AG04449 (cell line): ENCODE measurements around the gene NSMF.

Experiments
- CTCF ChIA-PET: fragments of 350-600 bp; formaldehyde crosslinking; extraction: SDS; loops from one replicate; lab custom pipeline; 2021; ENCODE audit warnings: antibody characterized with exemption; lab: Yijun Ruan, JAX
- POLR2A ChIA-PET: fragments of 400-600, 350-600 bp; formaldehyde crosslinking; extraction: SDS; loops from one replicate; lab custom pipeline; 2020; ENCODE audit warnings: antibody characterized with exemption, inconsistent platforms; lab: Yijun Ruan, JAX
- DNase-seq: peaks from one replicate; pipeline ENCODE4 v3.0.0-alpha.2; 2010; ENCODE audit warnings: low read depth, low spot score
- H3K4me3 ChIP-seq: 2 replicates; pipeline ENCODE4 v1.5.1; 2011; ENCODE audit warnings: low read depth, mild to moderate bottlenecking, control low read depth, low read length
- TF ChIP-seq, protein P1 (sequence below): IDR thresholded peaks from one replicate; pipeline ENCODE4 v1.5.1; 2011; ENCODE audit warnings: mild to moderate bottlenecking, moderate library complexity, low read length, control low read depth, inconsistent platforms; ENCODE audit not compliant: insufficient read depth; ENCODE audit errors: missing control alignments

Gene NSMF

DNA sequence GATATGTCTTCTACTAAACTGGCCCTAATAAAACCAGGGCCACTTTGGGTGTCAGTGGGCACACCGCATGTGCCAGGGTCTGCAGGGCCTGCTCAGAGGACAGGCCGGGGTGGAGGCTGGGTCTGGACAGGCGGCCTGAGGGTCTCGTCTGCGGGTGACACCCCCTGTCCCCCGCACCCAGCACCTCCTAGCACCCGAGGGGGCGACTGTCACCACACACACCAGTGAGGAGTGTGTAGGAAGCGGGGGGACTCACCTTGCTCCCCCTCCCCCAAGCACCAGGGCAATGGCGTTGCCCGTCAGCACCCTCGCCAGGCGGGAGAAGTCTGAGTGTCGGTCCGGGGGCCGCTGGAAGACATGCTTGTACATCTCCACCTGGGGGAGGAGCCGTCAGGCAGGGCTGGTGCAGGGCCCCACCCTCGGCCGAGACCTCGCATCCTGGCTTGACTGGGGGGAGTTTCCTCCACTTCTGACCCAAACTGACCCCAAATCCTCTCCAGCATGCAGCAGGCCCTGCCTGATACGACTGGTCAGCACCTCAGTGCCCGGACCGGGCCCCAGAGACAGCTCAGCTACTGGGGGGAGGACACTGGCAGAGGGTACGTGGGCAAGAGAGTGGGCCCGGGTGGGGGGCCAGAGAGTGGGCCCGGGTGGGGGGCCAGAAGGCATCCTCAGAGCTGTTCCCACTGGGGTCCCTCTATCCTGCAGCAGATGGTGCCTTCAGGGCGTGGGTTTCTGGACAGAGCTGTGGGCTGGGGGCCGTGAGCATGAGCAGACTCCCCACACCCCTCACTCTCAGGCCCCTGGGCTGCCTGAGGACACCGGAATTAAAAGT lies 18.9 kb upstream of the NSMF start:
- no peak for DNase-seq
- TF ChIP-seq, protein P1, sequence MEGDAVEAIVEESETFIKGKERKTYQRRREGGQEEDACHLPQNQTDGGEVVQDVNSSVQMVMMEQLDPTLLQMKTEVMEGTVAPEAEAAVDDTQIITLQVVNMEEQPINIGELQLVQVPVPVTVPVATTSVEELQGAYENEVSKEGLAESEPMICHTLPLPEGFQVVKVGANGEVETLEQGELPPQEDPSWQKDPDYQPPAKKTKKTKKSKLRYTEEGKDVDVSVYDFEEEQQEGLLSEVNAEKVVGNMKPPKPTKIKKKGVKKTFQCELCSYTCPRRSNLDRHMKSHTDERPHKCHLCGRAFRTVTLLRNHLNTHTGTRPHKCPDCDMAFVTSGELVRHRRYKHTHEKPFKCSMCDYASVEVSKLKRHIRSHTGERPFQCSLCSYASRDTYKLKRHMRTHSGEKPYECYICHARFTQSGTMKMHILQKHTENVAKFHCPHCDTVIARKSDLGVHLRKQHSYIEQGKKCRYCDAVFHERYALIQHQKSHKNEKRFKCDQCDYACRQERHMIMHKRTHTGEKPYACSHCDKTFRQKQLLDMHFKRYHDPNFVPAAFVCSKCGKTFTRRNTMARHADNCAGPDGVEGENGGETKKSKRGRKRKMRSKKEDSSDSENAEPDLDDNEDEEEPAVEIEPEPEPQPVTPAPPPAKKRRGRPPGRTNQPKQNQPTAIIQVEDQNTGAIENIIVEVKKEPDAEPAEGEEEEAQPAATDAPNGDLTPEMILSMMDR, result no peak
- ChIA-PET CTCF (no interaction called here), POLR2A (no interaction called here)
- H3K4me3 ChIP-seq, result no peak overlapping the region

- CTCF ChIA-PET, result no interaction called here
Observed at GRCh38 chr9:137476856-137477255, 17.7 kb upstream of the NSMF start.

DNA sequence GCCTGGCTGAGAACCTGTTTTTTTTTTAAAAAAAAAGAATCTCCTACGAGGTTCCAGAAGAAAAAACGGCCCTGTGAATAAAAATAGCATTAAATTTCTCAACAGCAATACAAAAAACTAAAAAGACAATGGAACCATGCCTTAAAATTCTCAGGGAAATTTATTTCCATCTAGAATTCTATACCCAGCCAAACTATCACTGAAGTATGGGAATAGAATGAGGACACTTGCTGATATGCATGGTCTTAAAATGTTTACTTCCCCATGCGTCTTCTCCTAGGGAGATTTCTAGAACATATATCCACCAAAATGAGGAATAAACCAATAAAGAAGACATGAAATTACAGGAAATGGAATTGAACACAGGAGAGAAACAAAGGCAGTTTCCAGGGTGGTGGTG lies 16.5 kb upstream of the NSMF start:
- ChIA-PET CTCF (interaction anchor here (1.4 kb wide), 1 partner anchor 53 kb away, joined by 3 read pairs; the partner anchor contains the start of genes EXD3 and NOXA1), POLR2A (no interaction called here)

More at GRCh38 chr9:137476856-137477255, 17.7 kb upstream of the NSMF start:
- POLR2A ChIA-PET, result no interaction called here
- DNase-seq, result no peak
- H3K4me3 ChIP-seq, result no peak overlapping the region
- TF ChIP-seq, protein P1, result no peak

DNA sequence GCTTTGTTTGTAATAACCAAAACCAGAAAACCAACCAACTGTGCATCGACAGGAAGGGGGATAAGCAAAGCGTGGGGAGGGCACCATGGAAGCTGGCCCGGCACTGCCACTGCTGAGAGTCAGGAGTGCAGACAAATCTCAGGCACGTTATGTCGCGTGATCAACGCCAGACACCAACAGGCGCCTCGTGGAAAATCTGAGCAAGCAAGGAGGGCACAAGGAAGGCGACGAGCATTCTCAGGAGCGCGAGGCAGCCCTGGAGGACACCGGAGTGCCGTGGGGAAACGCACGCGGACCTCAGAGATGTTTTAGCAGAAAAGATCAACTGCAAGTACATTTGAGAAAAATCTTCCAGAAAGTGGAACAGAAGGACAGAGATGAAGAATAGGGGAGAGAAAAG lies 15.1 kb upstream of the NSMF start:
- CTCF ChIA-PET, result interaction anchor here (1.4 to 1.5 kb wide), 2 partner anchors 12 to 52 kb away, joined by 3 read pairs; partner anchors contain the start of genes EXD3 and NOXA1
- no peak for DNase-seq
- no peak overlapping the region for H3K4me3 ChIP-seq
- TF ChIP-seq, protein P1, result no peak
- POLR2A ChIA-PET, result no interaction called here

More for the DNA sequence above, 16.5 kb upstream of the NSMF start:
- no peak overlapping the region for H3K4me3 ChIP-seq
- TF ChIP-seq, protein P1, result no peak
- DNase-seq, result no peak

GRCh38 chr9:137470785-137471184 lies 11.7 kb upstream of the NSMF start:
- ChIA-PET POLR2A (interaction anchor here (0.8 kb wide), 1 partner anchor 8 kb away, joined by 3 read pairs; no protein-coding TSS in a partner anchor), CTCF (no interaction called here)
- H3K4me3 ChIP-seq, result no peak overlapping the region
- TF ChIP-seq, protein P1, result no peak
- no peak for DNase-seq

DNA sequence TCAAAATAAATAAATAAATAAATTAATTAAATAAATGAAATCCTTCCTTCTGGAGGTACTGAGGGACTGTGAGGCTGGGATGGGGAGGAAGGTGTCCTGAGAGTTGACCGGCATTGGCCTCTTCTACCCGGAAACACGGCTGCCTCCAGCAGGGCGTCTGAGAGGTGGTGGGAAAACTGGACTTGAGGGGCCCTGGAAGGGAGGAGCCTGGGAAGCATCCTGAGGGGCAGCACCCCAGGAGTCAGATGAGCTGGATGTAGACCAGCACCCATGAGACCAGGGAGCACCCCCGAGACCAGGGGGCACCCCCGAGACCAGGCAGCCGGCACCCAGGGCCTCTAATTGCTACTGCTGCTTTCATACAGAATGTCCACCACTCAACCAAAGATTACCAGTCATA lies 8.8 kb upstream of the NSMF start:
- TF ChIP-seq, protein P1, result no peak
- DNase-seq, result no peak
- H3K4me3 ChIP-seq, result no peak overlapping the region
- CTCF ChIA-PET, result no interaction called here
- POLR2A ChIA-PET, result no interaction called here
